ENCODE results near the gene MAPK1. TPM values are rescaled to one million over a fixed set of nuclear protein-coding genes. Genes with fewer than 3 reads are reported as not detected.
"Not testable (repeated sequence)": the region's sequence is repeated elsewhere in the genome, so short reads cannot be mapped to it uniquely, and the experiment has no call there.

MAPK1 gene
- total RNA-seq: 71.1 and 81.8 TPM in 2 replicates

GRCh38 chr22:21867528-21868266 is at the start of gene MAPK1:
MAPK1 (minus strand) TSS chr22:21867645; CDS start chr22:21867440, 205 bp downstream.
- no peak for DNase-seq (ENCODE audit: extremely low read depth, low read depth, low spot score)

DNA sequence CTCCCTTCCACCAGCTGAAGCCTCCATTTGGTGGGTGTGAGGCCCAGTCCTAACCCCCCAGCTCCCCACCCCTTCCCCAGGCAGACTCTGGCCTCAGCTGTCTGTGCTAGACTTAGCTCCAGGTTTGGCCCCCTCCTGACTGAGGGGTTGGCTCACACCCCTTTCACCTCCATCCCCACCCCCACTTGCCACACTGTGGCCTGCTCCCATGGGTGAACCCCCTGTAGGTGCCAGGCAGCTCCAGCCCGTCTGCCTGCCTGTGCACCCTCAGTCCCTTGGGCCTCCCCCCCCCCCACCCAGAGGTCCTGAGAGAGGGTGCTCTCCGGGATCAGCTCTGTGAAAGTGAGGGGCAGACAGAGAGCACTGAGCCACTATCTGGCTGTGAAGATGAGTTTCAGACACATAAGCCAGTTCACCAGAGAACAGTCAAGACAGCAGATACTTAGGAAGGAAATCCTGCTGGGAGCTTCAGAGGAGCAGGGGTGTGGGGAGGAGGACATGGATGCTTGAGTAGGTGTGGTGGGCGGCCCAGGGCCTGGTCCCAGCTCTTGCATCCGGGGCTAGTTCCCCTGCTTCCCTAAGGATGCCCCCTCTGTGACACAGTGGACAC is 49.0 kb upstream of the MAPK1 start:
- no peak for DNase-seq (ENCODE audit: extremely low read depth, low read depth, low spot score)

DNA sequence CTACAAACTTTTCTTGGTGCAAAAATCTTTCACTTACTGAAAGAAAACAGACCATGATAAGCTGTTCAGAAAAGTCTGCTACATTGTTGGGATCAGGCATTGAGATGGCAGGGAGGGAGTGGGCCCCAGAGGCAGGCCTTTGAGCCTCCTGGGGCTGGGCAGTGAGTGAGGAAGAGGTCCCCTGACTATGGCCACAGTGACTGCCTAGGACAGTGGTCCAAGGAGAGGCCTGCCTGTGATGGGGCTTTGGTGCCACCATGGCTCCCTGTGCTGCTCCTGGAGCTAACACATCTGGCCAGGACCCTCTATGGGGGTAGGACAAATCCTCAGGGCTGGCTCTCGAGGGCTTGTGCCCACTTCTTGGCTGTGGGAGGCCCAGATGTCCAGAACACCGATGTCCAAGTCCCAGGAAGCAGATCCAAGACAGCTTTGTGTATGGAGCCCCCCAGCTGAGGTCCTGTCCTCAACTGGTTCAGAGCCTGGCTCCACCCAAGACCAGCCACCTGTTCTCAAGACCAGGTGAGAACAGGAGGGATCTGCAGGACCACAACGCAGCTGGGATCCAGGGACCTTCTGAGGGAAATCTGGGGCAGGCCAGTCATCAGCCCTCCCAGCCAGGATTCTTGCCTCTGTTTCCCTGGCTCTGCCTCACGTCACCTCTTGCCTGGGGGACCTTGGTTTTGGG is 48.3 kb upstream of the MAPK1 start:
- DNase-seq (ENCODE audit: extremely low read depth, low read depth, low spot score): no peak

- DNase-seq (ENCODE audit: extremely low read depth, low read depth, low spot score): not testable (repeated sequence)
Observed at GRCh38 chr22:21914033-21914642, 46.7 kb upstream of the MAPK1 start.

- not testable (repeated sequence) for DNase-seq (ENCODE audit: extremely low read depth, low read depth, low spot score)
Observed at GRCh38 chr22:21910367-21910766, 42.9 kb upstream of the MAPK1 start.

DNA sequence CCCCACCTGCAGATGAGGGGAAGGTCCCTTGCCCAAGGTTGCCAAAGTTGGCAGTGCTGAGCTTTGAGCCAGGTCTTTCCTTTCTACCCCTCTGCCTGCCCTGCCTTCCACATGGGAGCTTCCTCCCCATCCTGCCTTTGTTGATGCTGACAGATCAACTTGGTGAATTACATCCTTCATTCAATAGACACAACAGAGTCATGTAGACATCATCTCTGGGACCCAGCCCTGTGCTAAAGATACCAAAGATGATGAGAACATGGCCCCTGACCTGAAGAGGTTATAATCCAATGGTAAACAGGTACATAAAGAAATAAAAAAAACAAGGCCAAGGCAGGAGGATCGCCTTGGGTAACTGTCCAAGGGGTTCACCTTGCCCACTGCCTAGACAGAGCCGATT is 42.4 kb upstream of the MAPK1 start:
- DNase-seq (ENCODE audit: extremely low read depth, low read depth, low spot score): no peak

DNA sequence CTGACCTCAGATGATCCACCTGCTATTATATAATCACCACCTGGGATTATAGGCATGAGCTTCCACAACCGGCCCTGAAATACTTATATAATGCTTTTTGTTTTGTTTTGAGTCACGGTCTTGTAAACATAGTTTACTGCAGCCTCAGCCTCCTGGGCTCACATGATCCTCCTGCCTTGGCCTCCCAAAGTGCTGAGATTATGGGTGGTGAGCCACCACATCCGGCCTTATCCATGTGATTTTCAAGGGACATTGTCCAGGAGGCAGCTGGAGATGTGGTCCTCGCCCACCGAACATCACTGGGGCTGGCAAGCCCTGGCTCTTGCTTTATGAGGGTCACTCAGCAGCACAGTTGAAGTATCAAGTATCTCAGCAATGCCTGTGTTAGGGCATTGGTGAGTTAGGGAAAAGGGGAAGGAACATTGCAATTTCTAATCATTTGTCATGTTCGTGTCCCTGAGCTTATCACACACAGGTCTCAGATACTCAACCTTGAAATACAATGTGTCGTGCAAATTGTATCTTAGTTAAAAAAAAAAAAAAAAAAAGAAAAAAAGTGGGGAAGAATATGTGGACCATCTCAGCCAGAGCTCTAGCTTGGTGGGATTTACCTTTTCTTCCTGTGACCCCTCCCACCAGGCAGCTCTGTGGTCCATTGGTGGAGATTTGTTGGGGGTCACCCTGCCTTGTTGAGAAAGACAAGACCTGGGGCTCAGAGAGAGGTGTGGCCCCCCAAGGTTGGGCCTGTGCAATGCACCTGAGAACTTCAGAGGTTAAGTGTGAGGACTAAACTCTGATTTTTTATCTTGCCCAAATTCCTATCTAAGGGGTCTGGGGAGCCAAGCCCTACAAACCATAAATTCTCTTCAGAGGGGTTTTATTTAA is 40.4 kb upstream of the MAPK1 start:
- no peak for DNase-seq (ENCODE audit: extremely low read depth, low read depth, low spot score)

- DNase-seq (ENCODE audit: extremely low read depth, low read depth, low spot score): not testable (repeated sequence)
Observed at GRCh38 chr22:21905234-21905633, 37.8 kb upstream of the MAPK1 start.

GRCh38 chr22:21904250-21904789 is 36.9 kb upstream of the MAPK1 start:
- no peak for DNase-seq (ENCODE audit: extremely low read depth, low read depth, low spot score)

- no peak for DNase-seq (ENCODE audit: extremely low read depth, low read depth, low spot score)
Observed at GRCh38 chr22:21903283-21903682, 35.8 kb upstream of the MAPK1 start.

- no peak for DNase-seq (ENCODE audit: extremely low read depth, low read depth, low spot score)
Observed at GRCh38 chr22:21902296-21903087, 35.0 kb upstream of the MAPK1 start.

DNA sequence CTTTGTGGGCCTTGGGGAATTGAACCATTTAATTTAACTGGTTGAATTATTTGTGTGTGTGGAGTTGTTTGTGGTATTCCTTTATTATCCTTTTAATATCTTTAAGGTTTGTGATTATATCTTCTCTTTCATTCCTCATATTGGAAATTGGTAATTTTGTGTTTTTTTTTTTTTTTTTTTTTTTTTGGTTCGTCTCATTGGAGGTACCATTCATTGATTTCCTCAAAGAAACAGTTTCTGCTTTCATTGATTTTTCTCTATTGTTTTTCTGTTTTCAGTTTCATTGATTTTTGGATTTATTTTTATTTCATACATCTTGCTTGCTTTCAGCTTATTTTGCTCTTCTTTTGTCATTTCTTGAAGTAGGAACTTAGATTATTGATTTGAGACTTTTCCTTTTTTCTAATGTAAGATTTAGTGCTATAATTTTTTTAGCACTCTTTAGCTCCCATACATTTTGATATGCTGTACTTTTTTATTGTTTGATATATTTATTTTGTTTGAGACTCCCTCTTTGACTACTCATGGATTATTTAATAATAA is 31.0 kb upstream of the MAPK1 start:
- no peak for DNase-seq (ENCODE audit: extremely low read depth, low read depth, low spot score)

DNA sequence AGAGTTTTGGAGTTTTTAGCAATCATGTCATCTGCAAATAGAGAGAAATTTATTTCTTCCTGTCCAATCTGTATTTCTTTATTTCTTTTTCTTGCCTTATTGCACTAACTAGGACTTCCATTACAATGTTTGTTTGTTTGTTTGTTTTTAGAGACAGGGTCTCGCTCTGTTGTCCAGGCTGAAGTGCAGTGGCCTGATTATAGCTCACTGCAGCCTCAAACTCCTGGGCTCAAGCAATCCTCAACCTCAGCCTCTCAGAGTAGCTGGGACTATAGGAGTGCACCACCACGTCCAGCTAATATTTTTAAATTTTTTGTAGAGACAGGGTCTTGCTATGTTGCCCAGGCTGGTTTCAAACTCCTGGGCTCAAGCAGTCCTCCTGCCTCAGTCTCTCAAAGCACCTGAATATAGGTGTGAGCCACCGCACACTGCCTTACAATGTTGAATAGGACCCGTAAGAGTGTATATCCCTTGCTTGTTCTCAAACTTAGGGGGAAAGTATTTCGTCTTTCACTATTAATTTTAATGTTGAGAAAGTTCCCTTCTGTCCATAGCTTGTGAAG is 29.6 kb upstream of the MAPK1 start:
- no peak for DNase-seq (ENCODE audit: extremely low read depth, low read depth, low spot score)

DNA sequence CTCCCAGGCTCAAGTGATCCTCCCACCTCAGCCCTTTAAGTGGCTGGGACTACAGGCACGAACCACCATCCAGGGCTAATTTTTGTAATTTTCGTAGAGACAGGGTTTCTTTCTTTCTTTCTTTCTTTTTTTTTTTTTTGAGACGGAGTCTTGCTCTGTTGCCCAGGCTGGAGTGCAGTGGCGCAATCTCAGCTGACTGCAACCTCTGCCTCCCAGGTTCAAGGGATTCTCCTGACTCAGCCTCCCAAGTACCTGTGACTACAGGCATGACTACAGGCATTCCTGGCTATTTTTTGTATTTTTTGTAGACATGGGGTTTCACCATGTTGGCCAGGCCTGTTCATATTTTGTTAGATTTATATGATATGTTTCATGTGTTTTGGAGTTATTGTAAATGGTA is 28.8 kb upstream of the MAPK1 start:
- not testable (repeated sequence) for DNase-seq (ENCODE audit: extremely low read depth, low read depth, low spot score)

DNA sequence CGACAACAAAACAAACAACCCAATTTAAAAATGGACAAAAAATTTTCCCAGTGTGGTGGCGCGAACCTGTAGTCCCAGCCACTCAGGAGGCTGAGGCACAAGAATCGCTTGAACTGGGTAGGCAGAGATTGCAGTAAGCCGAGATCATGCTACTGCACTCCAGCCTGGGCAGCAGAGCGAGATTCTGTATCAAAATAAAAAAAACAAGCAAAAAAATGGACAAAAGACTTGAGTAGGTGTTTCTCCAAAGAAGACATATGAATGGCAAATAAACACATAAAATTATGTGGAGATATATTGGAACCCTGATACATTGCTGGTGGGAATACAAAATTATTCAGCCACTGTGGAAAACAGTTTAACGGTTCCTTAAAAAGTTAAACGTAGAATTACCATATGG is 27.4 kb upstream of the MAPK1 start:
- no peak for DNase-seq (ENCODE audit: extremely low read depth, low read depth, low spot score)

DNA sequence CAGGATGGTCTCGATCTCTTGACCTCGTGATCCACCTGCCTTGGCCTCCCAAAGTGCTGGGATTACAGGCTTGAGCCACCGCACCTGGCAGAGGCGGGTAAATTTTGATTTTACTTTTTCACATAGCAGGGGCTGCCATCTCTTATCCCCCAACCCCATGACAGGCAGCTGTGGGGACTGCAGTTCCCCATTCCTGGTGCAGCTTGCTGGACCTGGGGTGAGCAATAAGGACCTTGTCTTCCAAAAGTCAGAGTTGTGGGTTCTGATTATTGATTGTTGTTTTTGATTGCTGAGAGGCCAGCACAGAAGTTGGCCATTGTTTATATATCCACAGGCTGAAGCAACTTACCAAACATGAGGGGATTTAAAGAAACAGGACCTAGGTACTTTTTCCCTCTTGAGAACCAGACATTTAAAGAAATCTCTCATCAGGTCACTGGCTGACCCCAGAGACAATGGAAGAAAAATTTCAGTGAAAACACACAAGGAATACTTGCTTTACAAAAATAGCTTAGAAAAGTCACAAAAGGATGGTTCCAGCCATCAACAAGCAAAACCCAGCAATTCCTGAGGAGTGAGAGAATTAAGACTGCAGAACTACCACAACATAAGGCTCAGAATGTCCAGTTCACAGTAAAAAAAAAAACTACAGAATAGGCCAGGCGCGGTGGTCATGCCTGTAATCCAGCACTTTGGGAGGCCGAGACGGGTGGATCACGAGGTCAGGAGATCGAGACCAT is 22.0 kb upstream of the MAPK1 start:
- no peak for DNase-seq (ENCODE audit: extremely low read depth, low read depth, low spot score)

DNA sequence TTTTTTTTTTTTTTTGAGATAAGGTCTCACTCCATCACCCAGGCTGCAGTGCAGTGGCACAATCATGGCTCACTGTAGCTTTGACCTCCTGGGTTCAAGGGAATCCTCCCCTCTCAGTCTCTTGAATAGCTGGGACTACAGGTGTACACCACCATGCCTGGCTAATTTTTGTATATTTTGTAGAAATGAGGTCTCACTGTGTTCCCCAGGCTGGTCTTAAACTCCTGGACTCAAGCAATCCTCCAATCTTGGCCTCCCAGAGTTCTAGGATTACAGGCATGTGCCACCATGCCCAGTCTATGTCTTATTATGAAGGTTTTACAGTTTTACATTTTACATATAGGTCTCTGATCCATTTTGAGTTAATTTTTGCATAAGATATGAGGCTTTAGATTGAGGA is 20.4 kb upstream of the MAPK1 start:
- no peak for DNase-seq (ENCODE audit: extremely low read depth, low read depth, low spot score)

- DNase-seq (ENCODE audit: extremely low read depth, low read depth, low spot score): not testable (repeated sequence)
Observed at GRCh38 chr22:21883930-21884329, 16.5 kb upstream of the MAPK1 start.

Data from glomerular endothelial cell (primary cell).